ENCODE results near the gene SLC25A30.

DNA sequence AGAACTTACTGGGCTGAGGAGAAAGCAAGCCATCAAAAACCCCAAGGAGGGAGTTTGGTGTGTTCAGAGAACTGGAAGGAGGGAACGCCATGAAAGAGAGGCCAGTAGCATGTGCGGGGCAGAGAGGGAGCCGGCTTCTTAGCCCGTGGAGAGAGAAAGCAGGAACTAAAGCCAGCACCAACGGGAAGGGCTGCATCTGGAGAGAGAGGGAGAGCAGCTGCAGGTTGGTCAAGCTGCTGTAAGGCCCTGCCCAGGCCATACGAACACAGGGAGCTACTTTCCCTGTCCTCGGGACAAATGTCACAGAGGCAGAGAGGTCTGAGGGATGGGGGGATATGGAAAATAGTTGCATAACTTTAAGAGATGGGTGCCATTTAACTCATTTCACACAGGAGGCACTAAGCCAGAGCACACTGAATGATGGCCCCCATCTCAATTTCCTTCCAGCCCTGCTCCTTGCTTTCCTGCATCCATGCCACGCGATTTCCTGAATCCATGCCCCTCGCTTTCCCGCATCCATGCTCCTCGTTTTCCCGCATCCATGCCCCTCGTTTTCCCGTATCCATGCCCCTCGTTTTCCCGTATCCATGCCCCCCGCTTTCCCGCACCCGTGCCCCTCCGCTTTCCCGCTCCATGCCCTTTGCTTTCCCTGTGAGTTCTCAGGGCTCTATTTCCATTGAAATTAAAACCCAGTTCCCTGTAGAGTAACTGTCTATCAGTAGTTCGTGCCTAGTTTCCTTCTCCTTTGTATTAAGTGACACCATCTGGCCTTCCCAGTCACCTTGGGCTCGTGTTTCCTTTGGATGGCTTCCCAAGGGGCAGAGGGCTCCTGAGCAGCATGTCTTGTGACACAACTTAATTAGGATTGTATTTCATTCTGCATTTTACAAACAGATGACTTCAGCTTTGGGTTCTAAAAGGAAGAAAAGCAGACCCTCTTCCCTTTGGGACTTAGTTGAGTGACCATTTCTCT lies 45.7 kb downstream of the SLC25A30 start:
- TF ChIP-seq, protein P1, sequence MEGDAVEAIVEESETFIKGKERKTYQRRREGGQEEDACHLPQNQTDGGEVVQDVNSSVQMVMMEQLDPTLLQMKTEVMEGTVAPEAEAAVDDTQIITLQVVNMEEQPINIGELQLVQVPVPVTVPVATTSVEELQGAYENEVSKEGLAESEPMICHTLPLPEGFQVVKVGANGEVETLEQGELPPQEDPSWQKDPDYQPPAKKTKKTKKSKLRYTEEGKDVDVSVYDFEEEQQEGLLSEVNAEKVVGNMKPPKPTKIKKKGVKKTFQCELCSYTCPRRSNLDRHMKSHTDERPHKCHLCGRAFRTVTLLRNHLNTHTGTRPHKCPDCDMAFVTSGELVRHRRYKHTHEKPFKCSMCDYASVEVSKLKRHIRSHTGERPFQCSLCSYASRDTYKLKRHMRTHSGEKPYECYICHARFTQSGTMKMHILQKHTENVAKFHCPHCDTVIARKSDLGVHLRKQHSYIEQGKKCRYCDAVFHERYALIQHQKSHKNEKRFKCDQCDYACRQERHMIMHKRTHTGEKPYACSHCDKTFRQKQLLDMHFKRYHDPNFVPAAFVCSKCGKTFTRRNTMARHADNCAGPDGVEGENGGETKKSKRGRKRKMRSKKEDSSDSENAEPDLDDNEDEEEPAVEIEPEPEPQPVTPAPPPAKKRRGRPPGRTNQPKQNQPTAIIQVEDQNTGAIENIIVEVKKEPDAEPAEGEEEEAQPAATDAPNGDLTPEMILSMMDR (IDR thresholded peaks at IDR 0.05): no peak
- no peak for TF ChIP-seq POLR2A (IDR thresholded peaks at IDR 0.05)
